Left cardiac atrium (tissue), 4 donors: ENCODE measurements around the gene VSX2. TPM values are rescaled to one million over a fixed set of nuclear protein-coding genes. Genes with fewer than 3 reads are reported as not detected.
A peak's percentile ranks its signal among the peaks of the same experiment; 100 is the strongest.

ENCODE experiments used
- ATAC-seq, 2 donors: fragments of 200-7000 bp; cut with Tn5 transposase; one replicate each; pipeline ENCODE4 v1.9.1; 2020; ENCODE audit warnings: mild to moderate bottlenecking in 2 of 2, moderate library complexity in 2 of 2
- DNase-seq: peaks from one replicate; pipeline ENCODE4 v3.0.0-alpha.2; 2020
- intact Hi-C, 2 donors: fragments of 100-400 bp; cut with DNase I; formaldehyde crosslinking; loops; one replicate each; pipeline versions ENCODE4 v1.14.1 to v1.15.1; 2022 to 2023
- total RNA-seq, 2 donors: library from RNA; stranded (reverse); fragmentation: NEBNext Ultra II Directional; extraction: Animal tissue kit (Norgen Biotek cat#: 25700); gene quantifications; one replicate each; pipeline ENCODE4 v1.2.1, GENCODE V29; 2021
- donor health status: DM: no; HTN: yes; CAD: no.
- donor health status: DM: no; HTN: yes; CAD: no; lungs with severe emphysema.
- donor health status: DM: yes; HTN: yes; CAD: no.
- donor health status: Dilated cardiomyopathy.

VSX2 gene
- total RNA-seq, 2 donors from 2014 or later: not detected

DNA sequence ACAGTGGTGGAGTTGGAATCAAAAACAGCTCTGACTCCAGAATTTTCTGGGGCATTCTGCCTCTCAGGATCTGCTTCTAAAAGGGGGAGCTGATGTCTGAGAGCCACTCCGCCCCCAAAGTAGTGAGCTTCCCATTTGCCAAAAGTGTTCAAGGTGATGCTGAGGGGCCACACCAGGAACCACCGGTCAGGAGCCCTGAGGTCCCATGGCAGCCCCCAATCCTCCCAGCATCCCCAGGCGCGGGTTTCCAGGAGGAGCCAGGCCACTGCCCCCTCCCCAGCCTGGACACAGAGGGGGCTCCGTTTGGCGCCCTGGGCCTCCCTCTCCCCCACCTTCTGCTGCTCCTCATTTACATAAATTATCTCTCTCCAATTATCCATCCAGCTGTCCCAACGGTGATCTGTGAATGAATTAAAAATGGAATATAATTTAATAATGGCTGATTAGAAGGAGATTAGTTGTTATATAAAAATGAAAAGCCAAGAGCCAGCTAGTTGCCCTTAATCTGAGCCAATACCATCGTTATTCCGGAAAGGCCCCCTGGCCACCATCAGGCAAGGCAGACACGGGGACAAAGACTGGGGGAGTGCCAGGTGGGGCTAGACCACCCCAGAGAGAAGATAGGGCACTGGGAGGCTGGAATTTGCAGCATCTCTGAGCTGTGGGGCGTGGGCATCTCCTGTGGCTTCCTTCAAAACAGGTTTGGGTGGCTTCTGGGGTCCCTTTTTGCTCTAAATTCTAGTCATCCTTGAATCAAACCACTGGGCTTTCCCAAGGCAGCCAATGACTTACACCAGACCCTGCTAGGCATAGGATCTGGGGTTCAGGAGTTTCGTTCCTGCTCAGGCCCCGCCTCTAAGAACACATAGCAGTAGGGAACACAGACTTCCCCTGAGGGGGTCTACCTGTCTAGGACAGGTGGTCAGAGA, 19.7 kb upstream of the VSX2 start:
- DNase-seq (no peak), ATAC-seq (no peak)
- intact Hi-C loops: loop anchor here in 1 of 2 donors (5.0 kb wide), 1 partner anchor 33 kb away; no protein-coding TSS in a partner anchor

DNA sequence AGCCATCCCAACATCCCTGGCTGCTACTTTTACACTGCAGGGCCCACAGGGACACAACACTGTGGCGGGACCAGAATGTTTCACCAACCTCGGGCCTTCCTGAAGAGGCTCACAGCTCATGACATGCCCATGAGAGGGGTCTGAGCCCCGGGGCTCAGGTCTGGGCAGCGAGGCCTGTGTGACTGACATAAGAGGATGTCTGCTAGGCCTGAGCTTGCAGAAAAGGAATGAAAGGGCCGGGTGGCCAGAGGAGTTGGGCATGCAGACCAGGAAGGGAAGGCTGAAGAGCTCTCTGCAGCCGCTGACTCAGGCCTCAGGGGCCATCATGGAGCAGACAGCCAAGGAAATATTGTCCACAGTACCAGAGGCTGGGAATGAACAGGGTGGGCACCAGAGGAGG, 18.3 kb upstream of the VSX2 start:
- no peak for DNase-seq
- ATAC-seq: no peak
- intact Hi-C loops: no loop called here

DNA sequence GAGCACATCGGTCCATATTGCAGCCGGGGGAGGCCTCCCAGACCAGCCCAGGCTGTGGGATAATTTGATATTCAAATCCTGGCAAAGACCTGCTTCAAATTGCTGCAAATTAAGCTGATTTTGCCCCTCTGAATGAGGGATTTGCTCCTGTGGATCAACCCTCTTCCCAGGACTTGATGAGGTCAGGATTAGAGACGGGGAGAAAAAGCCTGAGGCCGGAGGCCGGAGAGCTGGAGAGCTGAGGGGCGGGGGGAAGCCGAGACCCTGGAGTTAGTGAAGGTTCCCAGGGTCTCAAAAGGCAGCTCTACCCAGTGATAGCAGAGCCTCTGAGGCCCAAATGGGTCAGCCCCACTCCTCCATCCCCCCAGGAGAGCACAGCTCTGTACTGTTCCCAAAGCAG, 17.5 kb upstream of the VSX2 start:
- DNase-seq (no peak), ATAC-seq (no peak)
- intact Hi-C loops: no loop called here

DNA sequence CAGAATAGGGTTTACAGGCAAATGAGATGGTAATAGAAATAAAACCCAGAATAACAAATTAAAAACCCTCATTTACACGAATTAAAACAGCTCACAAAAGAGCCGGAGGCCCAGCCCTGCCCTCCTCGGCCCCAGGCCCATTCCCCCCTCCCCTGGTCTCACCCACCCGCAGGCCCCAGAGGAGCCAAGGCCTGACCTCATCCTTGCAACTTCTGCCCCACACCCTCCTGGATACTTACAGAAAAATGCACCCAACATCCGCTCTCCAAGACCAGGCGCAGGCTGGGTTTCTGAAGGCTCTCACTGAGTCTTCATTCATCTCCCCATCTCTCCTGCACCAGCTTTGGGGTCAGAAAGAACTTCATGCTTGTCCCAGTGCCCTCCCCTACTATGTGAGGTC, 16.2 kb upstream of the VSX2 start:
- intact Hi-C loops: no loop called here
- ATAC-seq (no peak), DNase-seq (no peak)

DNA sequence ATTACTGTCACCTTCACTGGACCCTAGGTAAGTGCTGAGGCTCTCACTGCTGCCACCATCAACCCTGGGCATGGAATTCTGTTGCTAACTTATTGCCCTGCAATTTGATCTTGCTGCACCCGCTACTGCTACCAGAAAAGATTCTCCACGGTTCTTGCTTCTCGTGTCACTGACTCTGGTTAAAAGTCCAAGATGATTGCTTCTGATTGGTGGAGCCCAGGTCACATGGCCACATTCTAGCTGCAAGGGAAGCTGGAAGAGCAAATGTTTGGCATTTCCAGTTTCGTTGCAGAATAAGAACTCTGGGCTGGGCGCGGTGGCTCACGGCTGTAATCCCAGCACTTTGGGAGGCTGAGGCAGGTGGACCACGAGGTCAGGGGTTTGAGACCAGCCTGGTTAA, 7.5 kb upstream of the VSX2 start:
- intact Hi-C loops: no loop called here
- no peak for DNase-seq
- ATAC-seq: no peak

DNA sequence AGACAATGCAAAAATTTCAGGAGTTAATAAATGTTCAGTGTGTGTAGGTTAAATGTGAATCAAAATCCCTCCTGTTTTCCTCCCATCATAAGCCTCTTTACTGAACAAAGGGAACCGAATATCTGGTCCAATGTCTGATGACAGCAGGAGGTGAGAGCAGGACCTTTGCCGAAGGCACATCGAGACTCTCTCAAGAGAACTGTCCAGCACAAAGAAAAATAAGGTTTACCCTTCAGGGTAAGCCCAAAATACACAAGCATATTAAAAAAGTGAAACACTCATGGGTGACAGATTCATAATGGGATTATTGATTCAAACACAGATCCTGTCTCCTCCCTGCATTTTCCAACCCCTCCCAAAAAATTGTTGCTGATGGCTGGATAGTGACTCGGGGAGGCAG, 4.2 kb upstream of the VSX2 start:
- no peak for ATAC-seq
- no peak for DNase-seq
- intact Hi-C loops: no loop called here

DNA sequence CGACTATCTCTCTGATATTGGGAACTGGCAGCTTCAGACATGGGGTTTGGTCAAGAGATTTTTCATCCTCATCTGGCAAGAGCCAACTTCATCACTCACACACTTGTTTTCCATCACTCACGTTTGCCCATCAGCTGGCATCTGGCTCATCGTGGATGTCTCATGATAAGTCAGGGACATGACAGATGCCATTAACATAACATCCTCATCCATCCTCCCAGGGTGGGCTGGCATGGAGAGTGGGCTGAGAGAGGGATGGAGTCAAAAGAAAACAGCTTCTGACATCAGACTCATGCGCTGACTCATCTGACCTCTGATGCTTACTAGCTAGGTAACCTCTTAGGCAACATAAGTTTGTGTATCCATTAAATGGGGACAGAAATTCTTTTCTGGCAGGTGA, 1.8 kb upstream of the VSX2 start:
- DNase-seq: no peak
- no peak for ATAC-seq
- intact Hi-C loops: no loop called here

DNA sequence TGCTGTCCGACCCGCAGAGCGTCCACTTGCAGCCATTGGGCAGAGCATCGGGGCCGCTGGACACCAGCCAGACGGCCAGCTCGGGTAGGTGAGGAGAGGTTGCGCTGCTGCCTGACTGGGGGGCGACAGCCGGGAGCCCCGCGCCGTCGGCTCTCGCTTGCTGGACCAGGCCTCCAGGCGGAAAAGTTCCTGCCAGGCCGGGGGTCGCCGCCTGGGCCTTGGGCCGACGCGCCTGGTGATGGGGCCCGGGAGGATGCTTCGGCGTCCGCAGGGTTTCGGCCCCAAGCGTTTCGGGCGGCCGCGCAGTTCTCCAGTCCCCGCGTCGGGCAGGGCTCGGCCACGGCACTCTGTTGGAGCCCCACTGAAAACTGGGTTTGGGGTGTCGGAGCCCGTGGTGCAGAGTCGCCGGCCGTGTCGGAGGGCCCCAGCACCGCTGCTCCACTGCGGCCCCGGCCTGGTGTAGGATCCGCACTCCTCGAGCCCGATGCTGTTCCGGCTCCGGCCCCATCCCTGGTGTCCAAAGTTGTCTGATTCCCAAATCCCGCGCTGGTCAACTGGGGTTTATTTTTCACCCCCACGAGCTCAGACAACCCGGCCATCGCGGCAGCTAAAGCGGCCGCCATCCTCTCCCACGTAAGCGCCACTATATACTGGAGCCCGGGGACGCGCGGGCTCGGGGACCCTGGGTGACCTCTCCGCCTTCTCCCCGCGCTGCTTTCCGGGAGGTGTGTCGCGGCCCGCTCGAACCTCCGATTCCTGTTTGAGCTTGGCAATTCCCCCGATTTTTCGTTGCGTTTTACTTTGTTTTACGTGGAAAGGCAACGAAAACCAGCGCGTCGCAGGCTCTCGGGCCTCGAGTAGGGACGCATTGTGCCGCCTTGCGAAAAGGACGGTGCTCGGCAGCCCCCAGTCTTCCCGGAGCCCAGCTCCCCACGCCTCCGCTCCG, 872 bp downstream of the VSX2 start:
- DNase-seq (no peak), ATAC-seq (peak; percentile 16 to 35)
- intact Hi-C loops: no loop called here

DNA sequence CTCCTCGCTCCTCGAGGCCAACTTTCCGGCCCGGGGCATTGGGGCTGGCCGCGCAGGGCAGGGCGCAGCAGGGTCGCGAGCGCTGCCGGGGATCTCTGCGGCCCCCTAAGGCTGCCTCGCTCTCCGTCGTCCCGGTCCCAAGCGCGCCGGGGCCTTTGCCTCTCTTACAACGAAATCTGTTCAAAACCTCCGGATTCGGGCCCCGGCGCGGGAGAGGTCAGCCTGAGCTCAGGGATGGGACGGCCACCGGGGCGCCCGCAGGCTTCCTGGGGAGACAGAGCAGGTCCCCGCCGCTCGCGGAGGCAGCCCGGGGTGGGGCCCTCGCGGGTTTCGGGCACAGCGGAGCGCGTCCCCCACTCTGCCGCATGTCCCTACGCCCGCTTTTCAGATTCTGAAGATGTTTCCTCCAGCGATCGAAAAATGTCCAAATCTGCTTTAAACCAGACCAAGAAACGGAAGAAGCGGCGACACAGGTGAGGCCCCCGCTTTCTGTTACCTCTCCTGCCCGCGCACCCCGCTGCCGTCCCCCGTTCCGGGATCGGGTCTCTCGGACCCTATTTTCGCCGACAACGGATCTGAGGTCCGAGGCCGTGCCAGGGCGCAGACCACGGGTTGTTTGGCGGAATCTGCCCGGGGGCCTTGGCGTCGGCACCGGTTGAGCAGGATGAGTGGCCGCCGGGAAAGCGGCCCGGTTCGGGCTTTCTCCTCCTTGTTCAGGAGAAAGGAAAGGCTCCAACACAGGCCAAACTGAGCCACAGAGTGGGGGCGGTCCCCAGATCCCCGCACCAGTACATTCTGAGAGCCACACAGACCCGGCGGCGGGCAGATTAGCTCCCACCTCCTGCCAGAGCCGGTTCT, 1.8 kb downstream of the VSX2 start:
- intact Hi-C loops: no loop called here
- no peak for DNase-seq
- peak in 1 of 2 donors; percentile 36 for ATAC-seq

DNA sequence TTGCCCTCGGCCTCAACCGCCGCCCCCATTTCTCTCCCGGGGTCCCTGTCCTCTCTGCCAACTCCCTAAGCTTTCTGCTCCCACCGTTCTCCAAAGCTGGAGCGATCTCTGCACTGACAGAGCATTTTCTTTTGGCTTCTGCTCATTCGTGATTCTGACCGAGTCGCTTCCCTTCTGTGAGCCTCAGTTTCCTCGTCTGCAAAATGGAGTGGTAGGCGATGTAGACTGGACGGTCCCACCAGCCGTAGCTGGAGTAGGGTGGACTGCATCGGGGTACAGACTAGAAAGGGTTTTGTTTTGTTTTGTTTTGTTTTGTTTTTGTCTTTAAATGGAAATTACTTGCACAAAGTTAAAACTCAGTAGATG, 2.4 kb downstream of the VSX2 start:
- intact Hi-C loops: no loop called here
- ATAC-seq (no peak), DNase-seq (no peak)

DNA sequence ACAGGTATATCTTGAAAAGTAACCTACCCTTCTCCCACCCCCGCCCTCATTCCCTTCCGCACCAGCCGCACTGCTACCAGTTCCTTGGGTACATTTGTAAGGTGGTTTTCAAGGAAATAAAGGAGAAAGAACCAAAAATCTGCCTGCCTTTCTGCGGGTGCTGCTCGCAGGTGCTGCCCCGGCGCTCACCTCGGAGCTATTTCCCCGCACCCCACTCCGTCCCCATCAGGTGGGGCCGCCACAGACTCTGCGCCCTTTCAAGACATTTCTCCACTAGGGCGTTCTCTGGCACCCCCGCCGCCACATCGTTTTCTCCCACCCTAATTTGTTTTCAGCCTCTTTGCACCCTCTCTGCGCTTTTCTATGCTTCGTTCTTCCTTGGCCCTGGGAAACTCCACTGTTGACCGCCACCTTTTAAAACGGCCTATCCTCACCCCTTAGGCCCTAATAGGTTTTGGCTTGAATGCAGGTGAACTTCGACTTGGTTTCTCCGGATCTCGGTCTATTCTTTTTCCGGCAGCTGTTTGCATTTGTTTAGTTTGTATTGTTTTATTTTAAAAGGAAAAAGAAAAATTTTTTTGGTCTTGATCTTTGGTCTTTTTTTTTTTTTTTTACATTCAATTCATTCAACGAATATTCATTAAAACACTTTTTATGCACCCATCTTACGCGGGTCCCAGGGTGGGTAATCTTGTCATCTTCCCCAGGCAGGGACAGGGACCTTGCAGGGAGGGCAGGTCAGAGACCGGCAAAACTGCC, 3.0 kb downstream of the VSX2 start:
- ATAC-seq: no peak
- no peak for DNase-seq
- intact Hi-C loops: no loop called here

DNA sequence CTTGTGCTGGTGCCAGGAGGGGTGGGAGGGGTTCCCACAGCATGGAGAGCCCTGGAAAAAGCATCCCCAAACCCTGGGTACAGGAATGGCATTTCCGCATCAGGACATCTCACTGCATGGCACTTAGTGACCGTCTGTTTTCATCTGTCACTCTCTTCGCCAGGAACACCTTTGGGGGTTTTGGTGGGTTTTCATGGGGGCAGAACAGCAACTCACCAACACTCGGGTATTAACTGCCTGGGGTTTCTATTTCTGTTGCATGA, 3.5 kb downstream of the VSX2 start:
- intact Hi-C loops: no loop called here
- no peak for ATAC-seq
- DNase-seq: no peak

DNA sequence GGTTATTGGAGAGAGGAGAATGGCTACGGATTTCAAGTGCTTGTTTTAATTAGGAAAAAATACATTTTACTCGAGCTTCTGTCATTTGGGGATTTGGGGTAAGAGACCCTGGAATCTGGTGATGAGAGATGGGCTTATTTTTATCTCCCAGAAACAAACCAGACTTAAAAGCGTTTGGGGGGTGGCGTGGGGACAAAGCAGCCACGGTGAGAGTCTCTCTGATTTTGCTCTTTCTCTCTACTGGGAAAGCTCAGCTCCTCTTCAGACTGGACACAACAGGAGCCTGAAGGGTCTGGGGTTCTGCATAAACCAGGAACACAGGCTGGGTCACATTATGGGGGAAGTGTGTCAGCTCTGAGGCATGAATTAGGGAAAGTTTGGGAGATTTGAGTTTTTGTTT, 3.8 kb downstream of the VSX2 start:
- no peak for ATAC-seq
- intact Hi-C loops: no loop called here
- no peak for DNase-seq

DNA sequence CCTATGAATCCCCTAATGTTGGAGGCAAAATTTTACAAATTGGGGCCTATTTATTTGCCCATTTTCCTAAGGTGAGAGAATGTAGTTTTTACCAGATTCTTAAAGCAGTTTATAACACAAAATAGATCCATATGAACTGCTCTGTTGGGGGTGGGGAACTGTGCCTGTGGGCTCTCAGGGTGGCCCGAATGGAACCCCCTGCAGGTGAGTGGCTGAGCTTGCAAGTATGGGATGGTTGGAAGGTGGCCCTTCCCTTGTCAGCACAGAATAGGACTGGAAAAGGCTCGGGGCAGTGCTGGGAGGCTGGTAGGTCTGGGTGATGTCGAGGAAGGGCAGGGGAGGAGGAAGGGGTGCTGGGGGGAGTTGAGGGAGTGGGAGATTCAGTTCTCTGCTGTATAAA, 4.9 kb downstream of the VSX2 start:
- intact Hi-C loops: no loop called here
- ATAC-seq: no peak
- no peak for DNase-seq

DNA sequence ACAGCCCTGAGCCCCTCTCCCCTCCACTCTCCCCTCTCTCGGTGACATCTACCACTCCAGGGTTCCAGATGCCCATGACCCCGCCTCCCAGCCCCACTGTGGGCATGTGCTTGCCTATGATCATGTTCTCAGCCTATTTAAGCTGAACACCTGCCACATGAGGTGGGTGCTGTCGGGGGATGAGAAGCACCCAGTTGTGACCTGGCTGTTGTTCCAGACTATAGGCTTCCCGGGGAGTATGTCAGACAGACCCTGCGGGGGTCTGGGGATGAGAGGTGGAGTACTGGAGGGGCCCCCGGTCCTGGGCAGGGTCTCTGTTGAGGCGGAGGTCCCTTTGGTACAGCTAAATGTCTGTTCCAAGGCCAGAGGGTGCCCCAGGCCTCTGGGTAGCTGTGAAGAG, 6.0 kb downstream of the VSX2 start:
- DNase-seq: no peak
- no peak for ATAC-seq
- intact Hi-C loops: no loop called here

DNA sequence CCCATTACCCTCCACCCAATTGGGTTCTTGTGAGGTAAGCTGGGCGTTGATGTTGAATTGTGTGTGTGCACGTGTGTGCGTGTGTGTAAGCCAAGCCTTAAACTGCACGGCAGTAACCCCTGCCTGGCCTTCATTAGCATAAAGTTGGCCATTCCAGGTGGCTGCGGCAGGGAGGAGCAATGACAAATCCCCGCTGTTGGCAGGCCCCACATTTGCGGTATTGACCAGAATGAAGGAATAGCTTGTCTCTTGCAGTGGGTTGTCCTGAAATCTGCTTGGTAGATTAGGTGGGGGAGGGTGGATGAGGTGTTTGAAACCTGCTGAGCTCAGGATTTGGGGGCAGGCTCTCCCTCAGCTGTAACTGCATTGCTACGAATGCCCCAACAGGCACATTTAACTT, 7.3 kb downstream of the VSX2 start:
- intact Hi-C loops: no loop called here
- DNase-seq (no peak), ATAC-seq (no peak)

DNA sequence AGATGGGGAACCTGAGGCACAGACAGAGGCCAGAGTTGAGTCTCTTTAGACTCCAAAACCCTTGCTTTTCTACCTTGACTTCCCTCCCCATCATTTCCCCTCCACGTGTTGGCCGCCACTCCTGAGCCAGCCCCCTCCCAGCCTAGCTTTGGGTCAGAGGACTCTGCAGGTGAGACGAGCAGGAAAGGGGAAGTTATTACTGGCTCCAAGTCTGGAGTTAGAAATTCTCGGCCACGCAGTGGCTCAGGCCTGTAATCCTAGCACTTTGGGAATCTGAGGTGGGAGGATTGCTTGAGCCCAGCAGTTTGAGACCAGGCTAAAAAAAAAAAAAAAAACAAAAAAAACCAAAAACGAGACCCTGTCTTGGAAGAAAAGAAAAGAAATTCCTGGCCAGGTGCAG, 8.8 kb downstream of the VSX2 start:
- intact Hi-C loops: no loop called here
- no peak for ATAC-seq

DNA sequence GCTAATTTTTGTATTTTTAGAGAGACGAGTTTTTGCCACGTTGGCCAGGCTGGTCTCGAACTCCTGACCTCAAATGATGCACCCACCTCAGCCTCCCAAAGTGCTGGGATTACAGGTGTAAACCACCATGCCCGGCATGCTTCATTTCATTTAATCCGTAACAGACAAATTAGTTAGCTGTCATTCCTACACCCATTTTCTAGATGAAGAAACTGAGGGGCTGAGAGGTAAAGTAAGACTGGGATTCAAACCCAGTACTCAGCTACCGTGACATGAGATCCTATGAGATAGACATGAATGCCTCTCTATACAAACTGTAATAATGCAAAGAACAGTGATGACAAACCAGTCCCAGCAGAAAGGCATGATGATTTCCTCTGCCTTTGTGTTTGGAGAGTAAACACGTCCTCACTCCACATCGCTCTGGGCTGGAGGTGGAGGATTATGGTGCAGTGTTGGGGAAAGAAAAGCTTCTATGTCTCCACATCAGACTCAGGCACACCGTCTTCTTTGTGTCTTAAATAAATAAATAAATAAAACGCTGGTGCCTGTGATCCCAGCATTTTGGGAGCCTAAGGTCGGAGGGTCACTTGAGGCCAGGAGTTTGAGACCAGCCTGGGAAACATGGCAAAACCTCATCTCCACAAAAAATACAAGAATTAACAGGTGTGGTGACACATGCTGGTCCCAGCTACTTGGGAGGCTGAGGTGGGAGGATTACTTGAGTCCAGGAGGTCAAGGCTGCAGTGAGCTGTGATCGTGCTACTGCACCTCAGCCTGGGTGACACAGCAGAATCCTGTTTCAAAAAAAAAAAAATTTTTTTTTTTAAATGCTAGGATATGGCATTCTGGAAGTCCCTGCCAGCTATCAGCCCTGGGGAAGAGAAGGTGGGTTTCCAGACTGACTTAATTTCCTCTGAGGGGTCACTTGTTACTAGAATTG, 10.5 kb downstream of the VSX2 start:
- DNase-seq (no peak), ATAC-seq (no peak)
- intact Hi-C loops: loop anchor here (2.0 to 5.0 kb wide), 3 partner anchors 32 to 139 kb away; no protein-coding TSS in a partner anchor

More for the DNA sequence above, 8.8 kb downstream of the VSX2 start:
- no peak for DNase-seq
